ENCODE data around the gene PLCD4. TPM values are rescaled to one million over a fixed set of nuclear protein-coding genes. Genes with fewer than 3 reads are reported as not detected.
A peak's percentile ranks its signal among the peaks of the same experiment; 100 is the strongest.

PLCD4 gene
- polyA plus RNA-seq, 2 of the 4 experiments (the other 2 are of a cell fraction), result 1.2 to 2.8 TPM

GRCh38 chr2:218648088-218648786 is 40.5 kb downstream of the PLCD4 start:
- ChIA-PET POLR2A (no interaction called here), CTCF (interaction anchor here (0.6 to 7.0 kb wide), 26 partner anchors 8 to 461 kb away, joined by 3 to 76 read pairs (median 4); partner anchors contain the start of genes BCS1L, PLCD4, RNF25 and STK36)
- TF ChIP-seq KDM5A (IDR thresholded peaks at IDR 0.05), result no peak
- no peak for TF ChIP-seq ELK1 (IDR thresholded peaks at IDR 0.05; ENCODE audit: low read depth, low read length)
- TF ChIP-seq CHD2 (IDR thresholded peaks at IDR 0.05; ENCODE audit: low read length, partially characterized antibody), result no peak
- peak; percentile 63 for TF ChIP-seq SMC3 (IDR thresholded peaks at IDR 0.05)
- peak; percentile 38; the same call in 1 of the 2 replicates for TF ChIP-seq MYC (IDR thresholded peaks at IDR 0.05; ENCODE audit: borderline replicate concordance, low read length)
- peak; percentile 59; the same call in 1 of the 2 replicates for TF ChIP-seq MAX (IDR thresholded peaks at IDR 0.05)
- no peak for TF ChIP-seq RARB (CRISPR knock-in tag; IDR thresholded peaks at IDR 0.05)
- TF ChIP-seq CTCF (IDR thresholded peaks at IDR 0.05), result peak; percentile 82
- no peak for TF ChIP-seq RFX5 (IDR thresholded peaks at IDR 0.05)
- TF ChIP-seq USF2 (IDR thresholded peaks at IDR 0.05), result no peak
- no peak for TF ChIP-seq SREBF2 (IDR thresholded peaks at IDR 0.05)
- no peak for TF ChIP-seq NFE2L2 (conservative IDR thresholded peaks at IDR 0.05; ENCODE audit: low read length)
- no peak for TF ChIP-seq ZC3H11A (IDR thresholded peaks at IDR 0.05)
- TF ChIP-seq RAD21 (conservative IDR thresholded peaks at IDR 0.05 in 1 of 2, IDR thresholded peaks at IDR 0.05 in 1 of 2), result peak; percentile 68 to 73
- TF ChIP-seq MAFK (IDR thresholded peaks at IDR 0.05; ENCODE audit: partially characterized antibody), result no peak
- peak; percentile 89 to 91 for ATAC-seq
- Histone ChIP-seq H3K4me3 (no peak overlapping the region), H3K4me1 (peaks cover 14% of the 10 kb centered on the region; the same call in 1 of the 3 replicates), H3K27ac (no peak overlapping the region), H3K9me3 (no peaks in the 10 kb centered on the region), H3K4me2 (no peak overlapping the region)
- WGBS (ENCODE audit: missing lambda C conversion rate), result 59% methylated on average over 9 of the region's 9 CpGs
- FAIRE-seq, result peak; percentile 54
- peak; percentile 71 to 80 for DNase-seq (ENCODE audit: low read depth in 1 of 2, low spot score in 1 of 2)

GRCh38 chr2:218648787-218649100 is 41.0 kb downstream of the PLCD4 start:
- peak in 1 of 2 experiments; percentile 49; a peak in 3 of 6 replicates for ATAC-seq
- WGBS (ENCODE audit: missing lambda C conversion rate), result 76% methylated on average over 8 of the region's 11 CpGs
- no peak for FAIRE-seq
- POLR2A ChIA-PET, result no interaction called here
- H3K4me3 ChIP-seq, result no peak overlapping the region
- H3K27ac ChIP-seq, result no peak overlapping the region
- no peaks in the 10 kb centered on the region for H3K9me3 ChIP-seq
- no peak for DNase-seq (ENCODE audit: low read depth in 1 of 2, low spot score in 1 of 2)
- no peak overlapping the region for H3K4me2 ChIP-seq
- H3K4me1 ChIP-seq, result peaks cover 14% of the 10 kb centered on the region; the same call in 1 of the 3 replicates
- CTCF ChIA-PET, result interaction anchor here (0.7 to 7.0 kb wide), 25 partner anchors 9 to 462 kb away, joined by 3 to 76 read pairs (median 4); partner anchors contain the start of genes BCS1L, PLCD4, RNF25 and STK36
- TF ChIP-seq MAX (IDR thresholded peaks at IDR 0.05) (no peak), FOXS1 (CRISPR knock-in tag; IDR thresholded peaks at IDR 0.05) (no peak), CBX2 (IDR thresholded peaks at IDR 0.05; ENCODE audit: borderline replicate concordance, low read depth) (no peak), USF2 (IDR thresholded peaks at IDR 0.05) (no peak), NR3C1 (IDR thresholded peaks at IDR 0.05) (no peak), FOSB (CRISPR knock-in tag; IDR thresholded peaks at IDR 0.05) (no peak), HOXB5 (CRISPR knock-in tag; IDR thresholded peaks at IDR 0.05) (no peak), PHF8 (IDR thresholded peaks at IDR 0.05; ENCODE audit: borderline replicate concordance, low read depth) (no peak), REST (IDR thresholded peaks at IDR 0.05) (no peak), RNF2 (IDR thresholded peaks at IDR 0.05; ENCODE audit: borderline replicate concordance, low read depth) (no peak), HEYL (CRISPR knock-in tag; IDR thresholded peaks at IDR 0.05) (no peak), CEBPB (IDR thresholded peaks at IDR 0.05) (no peak), TFCP2L1 (CRISPR knock-in tag; IDR thresholded peaks at IDR 0.05) (no peak), E2F6 (IDR thresholded peaks at IDR 0.05; ENCODE audit: borderline replicate concordance, low read depth) (no peak), KDM5A (IDR thresholded peaks at IDR 0.05) (no peak)

All from A549 (cell line).